Skeletal muscle satellite cell (primary cell): Measurements from ENCODE around the gene HHIP.

Source experiments
- H3K27me3 ChIP-seq: 2 replicates; pipeline ENCODE4 v1.7.0; 2013; ENCODE audit warnings: low read length; ENCODE audit not compliant: control insufficient read depth, insufficient read depth
- H3K36me3 ChIP-seq: 2 replicates; pipeline ENCODE4 v1.7.0; 2013; ENCODE audit warnings: mild to moderate bottlenecking, control low read depth, low read length; ENCODE audit not compliant: insufficient read depth
- H3K4me1 ChIP-seq: 2 replicates; pipeline ENCODE4 v1.7.0; 2013; ENCODE audit warnings: low read length; ENCODE audit not compliant: control insufficient read depth, insufficient read depth
- H3K4me2 ChIP-seq: 2 replicates; pipeline ENCODE4 v1.7.0; 2013; ENCODE audit warnings: mild to moderate bottlenecking, low read length
- H3K4me3 ChIP-seq: 2 replicates; pipeline ENCODE4 v1.7.0; 2013; ENCODE audit warnings: low read length
- H3K9ac ChIP-seq: 2 replicates; pipeline ENCODE4 v1.7.0; 2013; ENCODE audit warnings: mild to moderate bottlenecking, low read depth, low read length, moderate library complexity
- H3K9me3 ChIP-seq: replicated peaks from 2 replicates; pipeline ENCODE4 v1.7.0; 2013; ENCODE audit warnings: mild to moderate bottlenecking, control low read depth, low read length

The HHIP gene

GRCh38 chr4:144688035-144688569, 42.1 kb downstream of the HHIP start:
- Histone ChIP-seq H3K4me3 (no peak overlapping the region), H3K36me3 (peaks cover 21% of the 10 kb centered on the region), H3K9ac (no peak overlapping the region), H3K27me3 (no peaks in the 10 kb centered on the region), H3K4me1 (no peaks in the 10 kb centered on the region), H3K4me2 (no peak overlapping the region), H3K9me3 (no peaks in the 10 kb centered on the region)

GRCh38 chr4:144689125-144689524, 43.2 kb downstream of the HHIP start:
- Histone ChIP-seq H3K9ac (no peak overlapping the region), H3K4me2 (no peak overlapping the region), H3K4me3 (no peak overlapping the region), H3K9me3 (no peaks in the 10 kb centered on the region), H3K36me3 (peaks cover 21% of the 10 kb centered on the region), H3K27me3 (no peaks in the 10 kb centered on the region), H3K4me1 (no peaks in the 10 kb centered on the region)

- no peaks in the 10 kb centered on the region for H3K27me3 ChIP-seq
- no peaks in the 10 kb centered on the region for H3K9me3 ChIP-seq
- H3K9ac ChIP-seq, result no peak overlapping the region
- no peak overlapping the region for H3K4me3 ChIP-seq
- H3K4me2 ChIP-seq, result no peak overlapping the region
- peaks cover 5% of the 10 kb centered on the region for H3K36me3 ChIP-seq
- peaks cover 20% of the 10 kb centered on the region for H3K4me1 ChIP-seq
Observed at GRCh38 chr4:144695721-144696120, 49.8 kb downstream of the HHIP start.

- H3K4me3 ChIP-seq, result no peak overlapping the region
- no peaks in the 10 kb centered on the region for H3K9me3 ChIP-seq
- peaks cover 26% of the 10 kb centered on the region for H3K4me1 ChIP-seq
- no peak overlapping the region for H3K9ac ChIP-seq
- no peaks in the 10 kb centered on the region for H3K27me3 ChIP-seq
- no peaks in the 10 kb centered on the region for H3K36me3 ChIP-seq
- no peak overlapping the region for H3K4me2 ChIP-seq
Observed at GRCh38 chr4:144696376-144696775, 50.4 kb downstream of the HHIP start.

GRCh38 chr4:144699565-144699964, 53.6 kb downstream of the HHIP start:
- no peaks in the 10 kb centered on the region for H3K27me3 ChIP-seq
- no peaks in the 10 kb centered on the region for H3K9me3 ChIP-seq
- H3K4me2 ChIP-seq, result peak overlapping the region; percentile 23
- peaks cover 38% of the 10 kb centered on the region for H3K4me1 ChIP-seq
- no peak overlapping the region for H3K4me3 ChIP-seq
- H3K36me3 ChIP-seq, result no peaks in the 10 kb centered on the region
- no peak overlapping the region for H3K9ac ChIP-seq

- peaks cover 38% of the 10 kb centered on the region for H3K4me1 ChIP-seq
- no peaks in the 10 kb centered on the region for H3K27me3 ChIP-seq
- no peaks in the 10 kb centered on the region for H3K9me3 ChIP-seq
- no peaks in the 10 kb centered on the region for H3K36me3 ChIP-seq
- H3K4me2 ChIP-seq, result peak overlapping the region; percentile 10
- no peak overlapping the region for H3K4me3 ChIP-seq
- H3K9ac ChIP-seq, result no peak overlapping the region
Observed at GRCh38 chr4:144701683-144702233, 55.8 kb downstream of the HHIP start.

DNA sequence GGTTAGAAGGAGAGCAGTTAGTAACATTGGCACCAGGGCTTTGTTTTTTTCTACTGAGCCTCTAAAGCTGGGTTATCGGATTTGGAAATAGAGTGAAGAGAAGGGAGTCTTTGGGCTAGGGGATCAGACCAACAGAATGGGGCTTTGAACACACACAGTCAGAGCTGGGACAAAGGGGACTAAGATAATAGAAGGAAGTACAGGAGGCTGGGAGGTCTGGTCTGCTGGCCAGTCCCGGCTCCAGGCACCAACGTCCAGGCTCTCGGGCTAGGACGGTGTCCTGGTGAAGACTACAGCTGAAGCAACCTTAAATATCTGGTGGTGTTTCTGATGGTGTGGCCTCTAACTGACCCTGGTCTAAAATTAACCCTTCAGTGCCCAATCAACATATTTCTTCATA, 57.5 kb downstream of the HHIP start:
- Histone ChIP-seq H3K4me1 (peaks cover 38% of the 10 kb centered on the region), H3K36me3 (peaks cover 6% of the 10 kb centered on the region), H3K9me3 (no peaks in the 10 kb centered on the region), H3K9ac (no peak overlapping the region), H3K4me3 (no peak overlapping the region), H3K4me2 (no peak overlapping the region), H3K27me3 (no peaks in the 10 kb centered on the region)

- H3K36me3 ChIP-seq, result peaks cover 9% of the 10 kb centered on the region
- peaks cover 40% of the 10 kb centered on the region for H3K4me1 ChIP-seq
- no peak overlapping the region for H3K9ac ChIP-seq
- H3K4me3 ChIP-seq, result no peak overlapping the region
- H3K27me3 ChIP-seq, result no peaks in the 10 kb centered on the region
- H3K4me2 ChIP-seq, result no peak overlapping the region
- H3K9me3 ChIP-seq, result no peaks in the 10 kb centered on the region
Observed at GRCh38 chr4:144705601-144706590, 59.9 kb downstream of the HHIP start.

- no peak overlapping the region for H3K9ac ChIP-seq
- H3K27me3 ChIP-seq, result no peaks in the 10 kb centered on the region
- H3K4me3 ChIP-seq, result no peak overlapping the region
- no peaks in the 10 kb centered on the region for H3K9me3 ChIP-seq
- H3K36me3 ChIP-seq, result peaks cover 15% of the 10 kb centered on the region
- peaks cover 25% of the 10 kb centered on the region for H3K4me1 ChIP-seq
- H3K4me2 ChIP-seq, result no peak overlapping the region
Observed at GRCh38 chr4:144709159-144709558, 63.2 kb downstream of the HHIP start.

GRCh38 chr4:144709793-144710525, 64.0 kb downstream of the HHIP start:
- Histone ChIP-seq H3K9ac (no peak overlapping the region), H3K4me2 (no peak overlapping the region), H3K4me3 (no peak overlapping the region), H3K4me1 (peaks cover 25% of the 10 kb centered on the region), H3K27me3 (no peaks in the 10 kb centered on the region), H3K36me3 (peaks cover 17% of the 10 kb centered on the region), H3K9me3 (no peaks in the 10 kb centered on the region)

DNA sequence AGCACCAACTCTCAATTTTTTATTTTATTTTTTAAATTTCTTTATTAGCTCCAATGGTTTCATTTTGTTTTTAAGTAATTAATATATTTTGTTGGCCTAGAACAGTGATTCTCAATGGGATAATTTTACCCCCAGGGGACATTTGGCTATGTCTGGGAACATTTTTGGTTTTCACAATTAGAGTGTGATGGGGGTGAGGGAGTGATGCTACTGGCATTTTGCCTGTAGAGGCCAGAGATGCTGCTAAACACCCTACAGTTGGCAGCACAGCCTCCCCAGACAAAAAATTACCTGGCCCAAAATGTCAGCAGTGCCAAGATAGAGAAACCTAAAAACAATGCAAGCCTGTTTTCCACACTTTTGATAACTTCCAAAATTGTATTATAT, 64.6 kb downstream of the HHIP start:
- peaks cover 23% of the 10 kb centered on the region for H3K36me3 ChIP-seq
- peaks cover 25% of the 10 kb centered on the region for H3K4me1 ChIP-seq
- H3K4me2 ChIP-seq, result no peak overlapping the region
- no peak overlapping the region for H3K4me3 ChIP-seq
- H3K9ac ChIP-seq, result no peak overlapping the region
- H3K27me3 ChIP-seq, result no peaks in the 10 kb centered on the region
- H3K9me3 ChIP-seq, result no peaks in the 10 kb centered on the region
